Stimulated activated CD4-positive, alpha-beta T cell treated with anti-CD3 and anti-CD28 coated beads, TNF-alpha, amount 100 ng/mL, for 48 hours (primary cell): ENCODE data around the gene DNMT1.
"Not testable (repeated sequence)": the region's sequence is repeated elsewhere in the genome, so short reads cannot be mapped to it uniquely, and the experiment has no call there.

Experiments
- DNase-seq, 3 donors: peaks; one replicate each; pipeline ENCODE4 v3.0.0-alpha.2; 2020; ENCODE audit warnings: low read depth in 3 of 3

Gene DNMT1

GRCh38 chr19:10183926-10184325, 10.8 kb downstream of the DNMT1 start:
- no peak for DNase-seq

DNA sequence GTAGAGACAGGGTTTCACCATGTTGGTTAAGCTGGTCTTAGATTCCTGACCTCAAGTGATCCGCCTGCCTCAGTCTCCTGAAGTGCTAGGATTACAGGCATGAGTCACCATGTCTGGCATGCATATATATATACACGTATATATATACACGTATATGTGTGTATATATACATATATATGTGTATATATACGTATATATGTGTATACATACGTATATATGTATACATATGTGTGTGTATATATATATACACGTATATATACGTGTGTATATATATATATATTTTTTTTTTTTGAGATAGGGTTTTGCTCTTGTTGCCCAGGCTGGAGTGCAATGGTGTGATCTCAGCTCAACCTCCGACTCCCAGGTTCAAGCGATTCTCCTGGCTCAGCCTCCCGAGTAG, 11.9 kb downstream of the DNMT1 start:
- no peak for DNase-seq

DNA sequence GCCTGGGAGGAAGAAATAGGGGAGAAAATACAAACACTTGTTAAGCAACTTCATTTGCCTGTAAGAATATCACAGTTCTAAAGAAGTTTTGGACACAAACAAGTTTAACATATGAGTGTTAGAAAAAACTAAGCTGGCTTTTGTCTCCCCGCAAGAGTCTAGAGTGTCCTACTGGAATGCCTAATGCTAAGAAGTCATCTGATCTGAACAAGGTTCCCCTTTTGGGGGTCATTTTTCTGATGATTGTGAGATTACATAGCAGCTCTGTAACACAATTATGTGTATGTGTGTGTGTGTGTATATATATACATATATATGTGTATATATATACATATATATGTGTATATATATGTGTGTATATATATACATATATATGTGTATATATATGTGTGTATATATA, 12.7 kb downstream of the DNMT1 start:
- DNase-seq: no peak

GRCh38 chr19:10180459-10180858, 14.3 kb downstream of the DNMT1 start:
- no peak for DNase-seq

DNA sequence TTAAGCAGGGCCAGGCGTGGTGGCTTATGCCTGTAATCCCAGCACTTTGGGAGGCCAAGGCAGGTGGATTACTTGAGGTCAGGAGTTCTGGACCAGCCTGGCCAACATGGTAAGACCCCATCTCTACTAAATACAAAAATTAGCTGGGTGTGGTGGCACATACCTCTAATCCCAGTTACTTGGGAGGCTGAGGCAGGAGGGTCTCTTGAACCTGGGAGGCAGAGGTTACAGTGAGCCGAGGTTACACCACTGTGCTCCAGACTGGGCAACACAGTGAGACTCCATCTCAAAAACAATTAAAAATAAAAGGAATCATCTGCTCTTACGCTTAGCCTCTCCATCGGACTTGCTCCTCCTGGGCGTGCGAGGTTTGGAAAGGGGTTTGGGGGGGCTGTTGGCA, 14.7 kb downstream of the DNMT1 start:
- DNase-seq: not testable (repeated sequence)

DNA sequence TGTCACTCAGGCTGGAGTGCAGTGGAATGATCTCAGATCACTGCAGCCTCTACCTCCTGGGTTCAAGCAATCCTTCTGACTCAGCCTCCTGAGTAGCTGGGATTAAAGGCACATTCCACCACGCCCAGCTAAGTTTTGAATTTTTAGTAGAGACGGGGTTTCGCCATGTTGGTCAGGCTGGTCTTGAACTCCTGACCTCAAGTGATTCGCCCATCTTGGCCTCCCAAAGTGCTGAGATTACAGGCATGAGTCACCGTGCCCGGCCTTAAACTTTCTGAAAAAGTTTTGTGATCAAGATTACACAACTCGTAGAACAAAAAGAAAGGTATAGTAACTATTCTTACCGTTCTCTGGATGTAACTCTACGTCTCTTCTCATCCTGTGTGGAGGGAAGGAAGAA, 21.2 kb downstream of the DNMT1 start:
- no peak for DNase-seq

GRCh38 chr19:10168386-10168948, 26.3 kb downstream of the DNMT1 start:
- no peak for DNase-seq

GRCh38 chr19:10167459-10167858, 27.3 kb downstream of the DNMT1 start:
- DNase-seq: no peak

- DNase-seq: not testable (repeated sequence)
Observed at GRCh38 chr19:10166501-10166900, 28.3 kb downstream of the DNMT1 start.

DNA sequence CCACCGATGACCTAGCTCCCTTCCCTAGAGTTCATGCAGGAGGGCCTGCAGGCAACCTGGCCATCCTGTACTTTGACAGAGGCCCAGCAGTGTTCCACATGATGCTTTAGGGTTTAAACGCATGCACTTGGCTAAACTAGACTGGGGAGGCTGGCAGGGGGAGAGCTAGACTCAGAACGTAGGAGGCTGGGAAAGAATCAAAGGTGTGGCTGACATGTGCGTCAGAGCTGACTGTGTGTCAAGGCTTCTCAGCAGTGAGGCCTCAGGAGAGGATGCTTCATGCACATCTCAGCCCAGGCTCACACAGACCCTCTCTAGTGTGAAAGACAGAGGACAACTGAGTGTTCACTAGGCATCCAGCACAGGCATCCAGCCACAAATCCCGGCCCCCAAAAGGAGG, 28.7 kb downstream of the DNMT1 start:
- no peak for DNase-seq

- no peak for DNase-seq
Observed at GRCh38 chr19:10163536-10163935, 31.2 kb downstream of the DNMT1 start.

DNA sequence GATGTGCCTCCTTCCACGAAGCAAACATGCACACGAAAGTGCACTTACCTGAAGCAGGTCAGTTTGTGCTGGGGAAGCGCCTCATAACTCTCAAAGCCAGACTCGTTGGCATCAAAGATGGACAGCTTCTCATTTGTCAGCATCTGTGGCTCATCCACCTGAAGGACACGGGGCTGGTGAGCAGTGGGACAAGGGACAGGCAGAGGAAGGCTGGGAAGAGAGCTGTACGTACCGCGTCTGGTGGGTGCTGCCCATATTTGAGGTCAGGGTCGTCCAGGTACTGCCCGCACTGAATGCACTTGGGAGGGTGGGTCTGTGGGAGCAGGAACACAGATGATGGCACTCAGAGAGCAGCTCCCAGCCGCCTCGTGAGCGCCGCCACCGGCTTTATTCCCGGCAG, 35.1 kb downstream of the DNMT1 start:
- DNase-seq: no peak

DNA sequence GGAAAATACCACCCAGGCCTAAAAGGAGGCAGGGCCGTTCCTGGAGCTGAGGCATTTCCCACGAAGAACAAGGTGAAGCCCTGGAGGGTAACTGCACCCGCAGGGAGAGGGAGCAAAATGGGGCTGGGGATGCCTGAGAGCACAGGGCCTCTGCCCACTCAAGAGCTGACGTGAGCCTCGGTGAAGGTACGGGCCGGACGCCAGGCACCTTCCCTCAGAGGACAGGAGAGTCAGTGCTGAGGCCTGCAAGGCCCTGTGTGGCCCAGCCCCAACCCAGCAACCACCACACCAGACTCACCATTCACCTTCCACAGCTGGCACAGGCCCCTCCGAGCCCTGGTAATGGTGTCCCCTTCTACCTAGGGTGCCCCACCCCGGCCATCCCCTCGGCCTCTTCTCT, 36.3 kb downstream of the DNMT1 start:
- DNase-seq: no peak

- no peak for DNase-seq
Observed at GRCh38 chr19:10158071-10158470, 36.7 kb downstream of the DNMT1 start.

DNA sequence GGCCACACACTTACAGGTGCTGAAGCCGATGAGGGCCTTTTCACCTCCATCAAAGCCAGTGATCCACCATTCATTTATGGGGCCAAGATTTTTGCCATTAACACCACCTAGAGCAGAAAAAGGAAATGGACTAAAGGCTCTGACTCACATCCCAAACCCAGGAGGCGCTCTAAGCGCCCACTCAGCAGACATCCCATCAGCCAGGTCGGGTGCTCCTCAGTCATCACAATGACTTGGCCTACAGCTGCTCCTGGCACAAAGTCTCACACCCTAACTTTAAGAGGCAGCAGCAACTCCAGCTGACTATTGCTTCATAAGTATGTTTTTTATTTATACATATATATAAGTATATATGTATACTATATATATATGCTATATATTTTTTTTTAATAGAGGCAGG, 38.9 kb downstream of the DNMT1 start:
- DNase-seq: no peak

GRCh38 chr19:10152100-10152499, 42.7 kb downstream of the DNMT1 start:
- no peak for DNase-seq

GRCh38 chr19:10151521-10151920, 43.2 kb downstream of the DNMT1 start:
- no peak for DNase-seq

- DNase-seq: no peak
Observed at GRCh38 chr19:10149427-10149826, 45.3 kb downstream of the DNMT1 start.

GRCh38 chr19:10146142-10146541, 48.6 kb downstream of the DNMT1 start:
- no peak for DNase-seq

DNA sequence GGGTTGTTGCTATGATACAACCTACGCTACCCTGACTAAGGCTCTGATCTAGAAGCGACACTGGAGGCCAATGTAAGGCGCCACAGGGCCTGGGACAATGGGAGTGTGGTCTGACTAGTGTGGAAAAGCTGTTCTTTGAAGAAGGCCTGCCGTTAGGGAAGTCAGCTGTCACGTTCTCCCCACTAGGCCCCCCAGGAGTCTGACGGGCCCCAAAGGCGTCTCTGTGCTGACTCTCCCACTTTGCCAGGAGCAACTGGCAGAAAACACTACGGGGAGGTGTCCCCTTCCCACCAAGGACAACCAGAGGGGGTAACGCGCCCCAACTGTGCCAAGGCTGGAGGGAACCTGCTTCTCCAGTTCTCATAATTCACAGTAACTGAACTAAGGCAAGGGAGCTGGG, 49.7 kb downstream of the DNMT1 start:
- DNase-seq: no peak

DNA sequence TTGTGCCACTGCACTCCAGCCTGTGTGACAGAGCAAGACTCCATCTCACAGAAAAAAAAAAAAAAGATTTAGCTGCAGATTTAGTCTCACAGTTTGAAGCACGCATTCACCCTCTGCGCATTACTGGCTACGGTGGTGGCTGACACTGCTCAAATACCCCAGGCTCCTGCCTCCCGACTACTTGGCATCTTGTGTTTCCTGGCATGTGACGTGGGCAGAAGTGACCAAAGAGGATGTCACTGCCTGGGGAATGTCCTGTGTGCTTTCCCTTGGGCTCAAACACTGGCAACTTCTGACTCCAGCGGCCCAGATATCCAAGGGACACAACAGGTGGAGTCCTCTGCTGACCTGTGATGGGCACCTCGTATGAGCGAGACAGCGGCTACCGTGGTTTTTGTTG, 50.4 kb downstream of the DNMT1 start:
- DNase-seq: no peak

- DNase-seq: no peak
Observed at GRCh38 chr19:10143681-10144080, 51.1 kb downstream of the DNMT1 start.

DNA sequence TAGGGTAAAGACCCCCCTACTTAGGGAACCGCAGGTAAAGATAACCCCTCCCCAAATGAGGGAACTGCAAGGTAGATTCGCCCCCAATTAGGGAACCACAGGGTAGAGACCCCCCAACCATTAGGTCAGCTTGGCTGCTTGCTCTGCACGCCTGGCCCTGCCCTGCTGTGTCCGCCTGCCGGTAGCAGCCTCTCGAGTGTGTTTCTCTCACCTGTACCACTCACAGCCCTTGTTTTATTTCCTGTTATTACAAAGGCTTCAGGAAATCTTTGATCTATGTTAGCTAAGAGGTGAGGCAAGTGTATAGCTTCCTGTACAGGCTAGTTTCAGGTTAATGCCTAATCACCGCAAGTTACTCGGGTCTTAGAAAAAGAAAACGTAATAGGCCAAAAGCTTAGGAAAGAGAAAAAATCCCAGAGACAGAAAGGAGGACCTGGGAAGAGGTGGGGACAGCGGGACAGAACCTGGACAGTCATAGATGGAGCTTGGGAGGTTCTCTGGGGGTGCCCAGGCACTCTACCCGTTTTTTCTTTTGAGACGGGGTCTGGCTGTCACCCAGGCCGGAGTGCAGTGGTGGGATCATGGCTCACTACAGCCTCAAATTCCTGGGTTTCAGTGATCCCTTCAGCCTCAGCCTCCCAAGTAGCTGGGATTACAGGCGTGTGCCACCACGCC, 51.9 kb downstream of the DNMT1 start:
- DNase-seq: no peak

GRCh38 chr19:10141973-10142372, 52.8 kb downstream of the DNMT1 start:
- no peak for DNase-seq
